ENCODE results near the gene LRRC61.

Gene LRRC61

GRCh38 chr7:150359622-150360362 is 36.6 kb downstream of the LRRC61 start (continued):
- TF ChIP-seq BCL6B (tag by site-specific recombination; IDR thresholded peaks at IDR 0.05) (no peak), ZNF580 (tag by site-specific recombination; IDR thresholded peaks at IDR 0.05) (peak; percentile 71; the same call in 1 of the 2 replicates), ZNF423 (tag by site-specific recombination; IDR thresholded peaks at IDR 0.05) (no peak; the same call in 1 of the 2 replicates), ZNF354C (tag by site-specific recombination; IDR thresholded peaks at IDR 0.05; ENCODE audit: borderline replicate concordance, low read depth) (no peak), TSHZ1 (tag by site-specific recombination; IDR thresholded peaks at IDR 0.05; ENCODE audit: borderline replicate concordance) (peak; percentile 94), ZNF548 (tag by site-specific recombination; IDR thresholded peaks at IDR 0.05) (no peak), FEZF1 (tag by site-specific recombination; IDR thresholded peaks at IDR 0.05) (peak; percentile 80), PATZ1 (tag by site-specific recombination; IDR thresholded peaks at IDR 0.05) (peak; percentile 14; the same call in 1 of the 2 replicates), ATF2 (tag by site-specific recombination; IDR thresholded peaks at IDR 0.05; ENCODE audit: low read depth) (no peak), KLF17 (tag by site-specific recombination; IDR thresholded peaks at IDR 0.05) (peak; percentile 84), ZNF394 (tag by site-specific recombination; IDR thresholded peaks at IDR 0.05; ENCODE audit: borderline replicate concordance) (no peak), KLF9 (tag by site-specific recombination; IDR thresholded peaks at IDR 0.05; ENCODE audit: low read depth) (peak; percentile 59), ZNF391 (tag by site-specific recombination; IDR thresholded peaks at IDR 0.05; ENCODE audit: borderline replicate concordance, low read depth) (peak; percentile 100), OVOL3 (tag by site-specific recombination; IDR thresholded peaks at IDR 0.05) (peak; percentile 89; the same call in 1 of the 2 replicates), KLF8 (tag by site-specific recombination; IDR thresholded peaks at IDR 0.05) (peak; percentile 89), ZNF146 (tag by site-specific recombination; IDR thresholded peaks at IDR 0.05) (peak; percentile 88), ZFP3 (tag by site-specific recombination; IDR thresholded peaks at IDR 0.05; ENCODE audit: low read depth) (no peak), TRIM28 (IDR thresholded peaks at IDR 0.05; ENCODE audit: borderline replicate concordance, low read length) (peak; percentile 57; the same call in 1 of the 2 replicates), ZNF266 (tag by site-specific recombination; IDR thresholded peaks at IDR 0.05; ENCODE audit: low read depth) (no peak), ZNF133 (tag by site-specific recombination; IDR thresholded peaks at IDR 0.05) (no peak), ZNF324 (tag by site-specific recombination; IDR thresholded peaks at IDR 0.05) (peak; percentile 95), ZNF174 (tag by site-specific recombination; IDR thresholded peaks at IDR 0.05) (no peak), HOXC10 (CRISPR knock-in tag; IDR thresholded peaks at IDR 0.05) (no peak), ZNF26 (tag by site-specific recombination; IDR thresholded peaks at IDR 0.05) (no peak), ZNF19 (tag by site-specific recombination; IDR thresholded peaks at IDR 0.05; ENCODE audit: low read depth) (no peak), ZNF529 (tag by site-specific recombination; IDR thresholded peaks at IDR 0.05; ENCODE audit: insufficient replicate concordance) (no peak), EGR2 (tag by site-specific recombination; IDR thresholded peaks at IDR 0.05; ENCODE audit: low read depth) (no peak; the same call in 1 of the 2 replicates), BCL11A (tag by site-specific recombination; IDR thresholded peaks at IDR 0.05; ENCODE audit: low read depth) (peak; percentile 100)
